Testis (tissue), 3 donors: ENCODE results near the gene SIGLEC14. TPM values are rescaled to one million over a fixed set of nuclear protein-coding genes. Genes with fewer than 3 reads are reported as not detected.

Experiments
- DNase-seq: peaks from one replicate; pipeline ENCODE4 v3.0.0-alpha.2; 2019
- H3K27ac ChIP-seq, 2 donors: fragments of 200-600 bp; sonication (generic); one replicate each; pipeline ENCODE4 v1.5.1; 2019
- H3K27me3 ChIP-seq: fragments of 200-600 bp; sonication (generic); one replicate; pipeline ENCODE4 v1.5.1; 2019
- H3K36me3 ChIP-seq: fragments of 200-600 bp; sonication (generic); one replicate; pipeline ENCODE4 v1.5.1; 2017; ENCODE audit warnings: low read depth; ENCODE audit errors: missing control alignments
- H3K4me1 ChIP-seq: fragments of 200-600 bp; sonication (generic); one replicate; pipeline ENCODE4 v1.5.1; 2019
- H3K4me3 ChIP-seq, 2 donors: fragments of 200-600 bp; sonication (generic); one replicate each; pipeline ENCODE4 v1.5.1; 2017 to 2019
- H3K9me3 ChIP-seq: fragments of 200-600 bp; sonication (generic); one replicate; pipeline ENCODE4 v1.5.1; 2017
- POLR2A ChIP-seq: fragments of 450-650 bp; IDR thresholded peaks from one replicate; pipeline ENCODE4 v1.6.1; 2017; ENCODE audit warnings: antibody characterized with exemption, mild to moderate bottlenecking, moderate library complexity
- WGBS, 2 donors: methylation state at CpG; one replicate each; pipeline ENCODE4 v1.1.5; 2018; 5-methylcytosine and 5-hydroxymethylcytosine counted together
- intact Hi-C: fragments of 100-400 bp; cut with DNase I; formaldehyde crosslinking; loops from one replicate; pipeline ENCODE4 v1.15.1; 2023; ENCODE audit warnings: low total_unique reads
- polyA plus RNA-seq: library from polyadenylated mRNA; stranded (reverse); fragments of 350-450 nt; fragmentation: Illumina TruSeq; extraction: RNeasy Lipid Tissue Mini Kit (QIAGEN cat#74804); gene quantifications from one replicate; pipeline ENCODE4 v1.2.3, GENCODE V29; 2014; ENCODE audit warnings: low read depth, low replicate concordance; ENCODE audit not compliant: insufficient read depth
- total RNA-seq, 2 donors: library from RNA; depleted of rRNA; stranded (reverse); fragments of >200 nt; gene quantifications; one replicate each; pipeline ENCODE4 v1.2.3, GENCODE V29; 2016
- TF ChIP-seq, protein P1 (sequence below), 3 experiments: fragments of 450-650 bp in 2 of 3; fragments of 200-600 bp in 1 of 3; sonication (generic) in 1 of 3; IDR thresholded peaks; one replicate each; pipeline ENCODE4 v1.5.1; 2016 to 2019; ENCODE audit warnings: antibody characterized with exemption in 3 of 3, mild to moderate bottlenecking in 2 of 3, moderate library complexity in 1 of 3

SIGLEC14 gene
- total and polyA plus RNA-seq, 3 donors from 2014 or later = 1.5 to 5.7 (median 3.7) TPM

DNA sequence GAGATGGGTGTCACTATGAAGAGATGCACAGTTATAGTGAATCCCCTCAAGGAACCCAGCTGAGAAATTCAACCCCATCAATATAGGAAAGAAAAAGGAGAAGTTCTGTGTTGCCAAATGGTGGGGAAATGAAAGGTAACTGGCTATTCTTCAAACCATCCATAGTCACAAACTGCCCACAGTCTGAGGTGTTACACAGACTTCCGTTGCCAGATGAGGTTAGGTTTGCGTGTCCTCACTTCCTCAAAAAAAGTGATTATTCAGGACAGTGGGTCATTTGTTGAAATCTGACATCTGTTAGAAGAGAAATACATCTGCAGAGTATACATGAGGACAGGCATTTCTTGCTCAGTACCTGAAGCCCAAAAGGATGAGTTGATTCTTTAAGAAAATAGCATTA is 25.4 kb downstream of the SIGLEC14 start:
- no peak for DNase-seq
- H3K27me3 ChIP-seq = no peaks in the 10 kb centered on the region
- H3K4me1 ChIP-seq = no peaks in the 10 kb centered on the region
- TF ChIP-seq, protein P1, sequence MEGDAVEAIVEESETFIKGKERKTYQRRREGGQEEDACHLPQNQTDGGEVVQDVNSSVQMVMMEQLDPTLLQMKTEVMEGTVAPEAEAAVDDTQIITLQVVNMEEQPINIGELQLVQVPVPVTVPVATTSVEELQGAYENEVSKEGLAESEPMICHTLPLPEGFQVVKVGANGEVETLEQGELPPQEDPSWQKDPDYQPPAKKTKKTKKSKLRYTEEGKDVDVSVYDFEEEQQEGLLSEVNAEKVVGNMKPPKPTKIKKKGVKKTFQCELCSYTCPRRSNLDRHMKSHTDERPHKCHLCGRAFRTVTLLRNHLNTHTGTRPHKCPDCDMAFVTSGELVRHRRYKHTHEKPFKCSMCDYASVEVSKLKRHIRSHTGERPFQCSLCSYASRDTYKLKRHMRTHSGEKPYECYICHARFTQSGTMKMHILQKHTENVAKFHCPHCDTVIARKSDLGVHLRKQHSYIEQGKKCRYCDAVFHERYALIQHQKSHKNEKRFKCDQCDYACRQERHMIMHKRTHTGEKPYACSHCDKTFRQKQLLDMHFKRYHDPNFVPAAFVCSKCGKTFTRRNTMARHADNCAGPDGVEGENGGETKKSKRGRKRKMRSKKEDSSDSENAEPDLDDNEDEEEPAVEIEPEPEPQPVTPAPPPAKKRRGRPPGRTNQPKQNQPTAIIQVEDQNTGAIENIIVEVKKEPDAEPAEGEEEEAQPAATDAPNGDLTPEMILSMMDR (IDR thresholded peaks at IDR 0.05) = no peak
- TF ChIP-seq POLR2A = no peak
- 65 to 72% methylated on average over 2 of the region's 2 CpGs for WGBS, 2 donors
- intact Hi-C loops = no loop called here
- H3K4me3 ChIP-seq = no peak overlapping the region
- no peaks in the 10 kb centered on the region for H3K36me3 ChIP-seq
- H3K27ac ChIP-seq = no peak overlapping the region
- H3K9me3 ChIP-seq = no peaks in the 10 kb centered on the region

- H3K27me3 ChIP-seq = no peaks in the 10 kb centered on the region
- intact Hi-C loops = no loop called here
- DNase-seq = no peak
These were observed 30.6 kb downstream of the SIGLEC14 start for GRCh38 chr19:51615991-51616390.

GRCh38 chr19:51614789-51615188 is 31.8 kb downstream of the SIGLEC14 start:
- H3K9me3 ChIP-seq = no peaks in the 10 kb centered on the region
- H3K27ac ChIP-seq = no peak overlapping the region
- TF ChIP-seq, protein P1 (IDR thresholded peaks at IDR 0.05) = no peak
- TF ChIP-seq POLR2A = no peak
- no peaks in the 10 kb centered on the region for H3K36me3 ChIP-seq
- H3K4me1 ChIP-seq = no peaks in the 10 kb centered on the region
- H3K27me3 ChIP-seq = no peaks in the 10 kb centered on the region
- H3K4me3 ChIP-seq = no peak overlapping the region
- WGBS, 2 donors = 64 to 78% methylated on average over 5 of the region's 5 CpGs
- intact Hi-C loops = no loop called here
- no peak for DNase-seq

More at GRCh38 chr19:51615991-51616390, 30.6 kb downstream of the SIGLEC14 start:
- Histone ChIP-seq H3K36me3 (no peaks in the 10 kb centered on the region), H3K27ac (no peak overlapping the region), H3K4me1 (no peaks in the 10 kb centered on the region), H3K9me3 (no peaks in the 10 kb centered on the region), H3K4me3 (no peak overlapping the region)
- WGBS, 2 donors = 72 to 86% methylated on average over 3 to 7 of the region's 7 CpGs
- TF ChIP-seq POLR2A = no peak
- TF ChIP-seq, protein P1 (IDR thresholded peaks at IDR 0.05) = no peak

GRCh38 chr19:51610576-51610975 is 36.0 kb downstream of the SIGLEC14 start:
- DNase-seq = no peak
- WGBS, 2 donors = 83 to 100% methylated on average over 1 of the region's 1 CpG
- intact Hi-C loops = no loop called here

More at GRCh38 chr19:51610576-51610975, 36.0 kb downstream of the SIGLEC14 start:
- Histone ChIP-seq H3K27ac (no peak overlapping the region), H3K9me3 (no peaks in the 10 kb centered on the region), H3K27me3 (no peaks in the 10 kb centered on the region), H3K4me3 (no peak overlapping the region), H3K36me3 (no peaks in the 10 kb centered on the region), H3K4me1 (no peaks in the 10 kb centered on the region)
- TF ChIP-seq POLR2A = no peak
- TF ChIP-seq, protein P1 (IDR thresholded peaks at IDR 0.05) = no peak
